Activated CD8-positive, alpha-beta memory T cell treated with anti-CD3 and anti-CD28 coated beads, Interleukin-2, amount 10 ng/mL, durations not matched to agents 7 days and 5 days (primary cell): ENCODE results near the gene COX6A2. TPM values are rescaled to one million over a fixed set of nuclear protein-coding genes. Genes with fewer than 3 reads are reported as not detected.

ENCODE experiments used
- ATAC-seq: fragments of 150-1000 bp; cut with Tn5 transposase; one replicate; pipeline ENCODE4 v1.10.0; 2021; ENCODE audit warnings: moderate library complexity
- CTCF ChIA-PET: fragments of 350-600 bp; sonication (Branson Sonifier 250); formaldehyde crosslinking; loops from one replicate; lab custom pipeline; 2021; ENCODE audit warnings: antibody characterized with exemption; lab: Charles Lee
- DNase-seq: peaks from one replicate; pipeline ENCODE4 v3.0.0-alpha.2; 2020
- H3K27ac Mint-ChIP-seq: one replicate; pipeline ENCODE4 v1.8.0; 2021; ENCODE audit warnings: mild to moderate bottlenecking, mixed read lengths
- H3K27me3 Mint-ChIP-seq: one replicate; pipeline ENCODE4 v1.8.0; 2021; ENCODE audit warnings: mixed read lengths
- H3K36me3 Mint-ChIP-seq: one replicate; pipeline ENCODE4 v1.8.0; 2021; ENCODE audit warnings: mild to moderate bottlenecking, mixed read lengths
- H3K4me1 Mint-ChIP-seq: one replicate; pipeline ENCODE4 v1.8.0; 2021; ENCODE audit warnings: mixed read lengths
- H3K4me3 Mint-ChIP-seq: one replicate; pipeline ENCODE4 v1.8.0; 2021; ENCODE audit warnings: mild to moderate bottlenecking, moderate library complexity, mixed read lengths
- H3K9me3 Mint-ChIP-seq: one replicate; pipeline ENCODE4 v1.8.0; 2022; ENCODE audit warnings: low read depth, mixed read lengths
- total RNA-seq, 2 experiments: library from RNA; stranded (reverse); gene quantifications; one replicate each; pipeline ENCODE4 v1.2.3, GENCODE V29; 2021

Gene COX6A2
- total RNA-seq, 2 experiments from 2014 or later: not detected

GRCh38 chr16:31409433-31409832, 18.7 kb downstream of the COX6A2 start:
- Mint-ChIP-seq H3K36me3 (no peaks in the 10 kb centered on the region), H3K27ac (no peak overlapping the region), H3K4me3 (no peak overlapping the region), H3K27me3 (peaks cover 23% of the 10 kb centered on the region), H3K4me1 (peaks cover 11% of the 10 kb centered on the region), H3K9me3 (no peaks in the 10 kb centered on the region)
- CTCF ChIA-PET: interaction anchor here (1.1 kb wide), 1 partner anchor 12 kb away, joined by 3 read pairs; no protein-coding TSS in a partner anchor
- DNase-seq (no peak), ATAC-seq (no peak)

- CTCF ChIA-PET: interaction anchor here (1.6 kb wide), 1 partner anchor 207 kb away, joined by 3 read pairs; no protein-coding TSS in a partner anchor
- H3K27me3 Mint-ChIP-seq: peaks cover 17% of the 10 kb centered on the region
- DNase-seq: no peak
- H3K4me3 Mint-ChIP-seq: no peak overlapping the region
- H3K9me3 Mint-ChIP-seq: no peaks in the 10 kb centered on the region
- no peak overlapping the region for H3K27ac Mint-ChIP-seq
- ATAC-seq: no peak
- H3K36me3 Mint-ChIP-seq: no peaks in the 10 kb centered on the region
- H3K4me1 Mint-ChIP-seq: peaks cover 13% of the 10 kb centered on the region
Measured at GRCh38 chr16:31407406-31407805, 20.8 kb downstream of the COX6A2 start.

GRCh38 chr16:31404353-31405064, 23.7 kb downstream of the COX6A2 start:
- peaks cover 5% of the 10 kb centered on the region for H3K9me3 Mint-ChIP-seq
- H3K27me3 Mint-ChIP-seq: peaks cover 15% of the 10 kb centered on the region
- peaks cover 36% of the 10 kb centered on the region for H3K4me1 Mint-ChIP-seq
- DNase-seq (no peak), ATAC-seq (no peak)
- CTCF ChIA-PET: no interaction called here
- H3K4me3 Mint-ChIP-seq: no peak overlapping the region
- H3K27ac Mint-ChIP-seq: no peak overlapping the region
- peaks cover 9% of the 10 kb centered on the region for H3K36me3 Mint-ChIP-seq

DNA sequence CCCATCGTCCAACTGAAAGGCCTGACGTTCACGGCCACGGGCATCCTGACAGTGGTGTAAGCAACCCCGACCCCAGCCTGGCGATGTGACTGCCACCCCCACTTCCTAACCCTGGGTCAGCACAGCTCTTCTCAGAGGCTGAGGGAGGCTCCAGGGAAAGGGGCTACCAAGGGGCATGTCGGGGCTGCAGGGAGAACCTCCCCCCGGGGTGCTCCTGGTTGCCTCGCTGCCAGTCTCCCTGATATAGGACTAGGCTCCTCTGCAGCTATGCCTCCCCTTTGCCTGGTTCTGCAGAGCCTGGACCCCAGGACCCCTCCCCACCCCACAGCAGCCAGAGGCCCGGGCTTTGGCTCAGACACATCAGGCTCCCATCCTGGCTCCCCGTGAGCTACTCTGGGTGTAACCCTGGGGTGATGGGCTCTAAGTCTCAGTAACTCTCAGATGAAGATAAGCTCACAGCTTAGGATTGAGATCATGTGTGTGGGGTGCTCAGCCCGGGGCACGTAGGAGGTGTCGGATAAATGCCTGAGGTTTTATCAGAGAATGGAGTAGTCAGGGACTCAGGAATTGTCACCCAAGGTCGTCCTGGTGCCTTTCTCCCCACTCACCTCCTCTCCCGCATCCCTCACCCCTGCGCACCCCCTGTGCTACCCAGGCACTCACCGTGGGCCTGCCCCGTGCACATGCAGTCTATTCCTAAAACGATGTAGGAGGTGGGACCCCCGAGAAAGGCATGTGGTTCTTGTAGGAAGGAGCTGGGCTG, 24.4 kb downstream of the COX6A2 start:
- Mint-ChIP-seq H3K4me3 (no peak overlapping the region), H3K27me3 (peaks cover 11% of the 10 kb centered on the region), H3K27ac (no peak overlapping the region), H3K36me3 (peaks cover 16% of the 10 kb centered on the region), H3K4me1 (peaks cover 42% of the 10 kb centered on the region), H3K9me3 (peaks cover 12% of the 10 kb centered on the region)
- ATAC-seq (no peak), DNase-seq (no peak)
- CTCF ChIA-PET: interaction anchor here (1.9 kb wide), 1 partner anchor 39 kb away, joined by 7 read pairs; the partner anchor contains the start of gene ZNF843

DNA sequence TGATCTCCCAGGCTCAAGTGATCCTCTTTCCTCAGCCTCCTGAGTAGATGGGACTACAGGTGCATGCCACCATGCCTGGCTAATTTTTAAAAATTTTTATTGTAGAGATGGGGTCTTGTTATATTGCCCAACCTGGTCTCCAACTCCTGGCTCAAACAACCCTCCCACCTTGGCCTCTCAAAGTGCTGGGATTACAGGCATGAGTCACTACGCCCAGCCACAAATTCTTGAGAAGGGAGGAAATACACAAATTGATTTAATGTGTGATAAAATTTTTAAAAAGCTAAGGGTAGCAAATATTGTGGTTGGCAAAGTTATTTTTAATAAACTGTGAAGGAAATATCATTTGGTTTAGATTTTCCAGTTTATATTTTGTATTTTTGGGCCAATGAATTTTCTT, 25.5 kb downstream of the COX6A2 start:
- no peak for ATAC-seq
- peaks cover 6% of the 10 kb centered on the region for H3K27me3 Mint-ChIP-seq
- peak overlapping the region; percentile 54 for H3K27ac Mint-ChIP-seq
- no peak for DNase-seq
- H3K9me3 Mint-ChIP-seq: peaks cover 13% of the 10 kb centered on the region
- CTCF ChIA-PET: interaction anchor here (1.2 to 1.9 kb wide), 2 partner anchors 19 to 40 kb away, joined by 6 to 7 read pairs; partner anchors contain the start of gene ZNF843
- peaks cover 20% of the 10 kb centered on the region for H3K36me3 Mint-ChIP-seq
- H3K4me1 Mint-ChIP-seq: peaks cover 48% of the 10 kb centered on the region
- no peak overlapping the region for H3K4me3 Mint-ChIP-seq

GRCh38 chr16:31401436-31401835, 26.7 kb downstream of the COX6A2 start:
- no peak for DNase-seq
- CTCF ChIA-PET: interaction anchor here (0.9 kb wide), 1 partner anchor 19 kb away, joined by 3 read pairs; no protein-coding TSS in a partner anchor
- no peak for ATAC-seq
- peaks cover 13% of the 10 kb centered on the region for H3K9me3 Mint-ChIP-seq
- H3K27me3 Mint-ChIP-seq: no peaks in the 10 kb centered on the region
- H3K27ac Mint-ChIP-seq: peak overlapping the region; percentile 60
- peaks cover 49% of the 10 kb centered on the region for H3K4me1 Mint-ChIP-seq
- H3K36me3 Mint-ChIP-seq: peaks cover 21% of the 10 kb centered on the region
- no peak overlapping the region for H3K4me3 Mint-ChIP-seq

DNA sequence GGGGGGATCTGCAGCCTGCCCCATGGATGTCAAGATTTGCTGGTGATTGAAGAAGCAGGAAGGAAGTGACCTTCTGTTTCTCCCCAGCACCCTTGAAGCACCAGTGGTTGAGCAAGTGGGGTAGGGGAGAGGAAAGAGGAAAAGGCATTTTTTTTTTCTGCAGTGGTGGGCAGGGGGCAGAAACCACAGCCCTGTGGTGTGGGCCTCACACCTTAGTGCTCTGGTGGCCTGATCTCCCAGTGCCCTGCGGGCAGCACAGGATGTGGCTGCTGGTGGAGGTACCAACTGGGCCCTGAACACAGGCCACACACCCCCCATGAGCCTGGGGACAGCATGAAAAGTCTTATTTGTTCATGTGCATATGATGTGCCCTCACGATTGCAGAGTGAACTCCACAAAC, 28.0 kb downstream of the COX6A2 start:
- H3K27me3 Mint-ChIP-seq: no peaks in the 10 kb centered on the region
- ATAC-seq: peak; percentile 71
- DNase-seq: peak; percentile 82
- H3K4me3 Mint-ChIP-seq: peak overlapping the region; percentile 21
- H3K36me3 Mint-ChIP-seq: peaks cover 21% of the 10 kb centered on the region
- peak overlapping the region; percentile 86 for H3K27ac Mint-ChIP-seq
- peaks cover 55% of the 10 kb centered on the region for H3K4me1 Mint-ChIP-seq
- H3K9me3 Mint-ChIP-seq: peaks cover 13% of the 10 kb centered on the region
- CTCF ChIA-PET: interaction anchor here (1.0 kb wide), 2 partner anchors 9 to 244 kb away, joined by 3 read pairs; no protein-coding TSS in a partner anchor

GRCh38 chr16:31397701-31398100, 30.5 kb downstream of the COX6A2 start:
- DNase-seq: no peak
- Mint-ChIP-seq H3K9me3 (peaks cover 13% of the 10 kb centered on the region), H3K27me3 (no peaks in the 10 kb centered on the region), H3K4me3 (no peak overlapping the region), H3K36me3 (peaks cover 21% of the 10 kb centered on the region), H3K4me1 (peaks cover 46% of the 10 kb centered on the region), H3K27ac (no peak overlapping the region)
- no peak for ATAC-seq
- CTCF ChIA-PET: no interaction called here

DNA sequence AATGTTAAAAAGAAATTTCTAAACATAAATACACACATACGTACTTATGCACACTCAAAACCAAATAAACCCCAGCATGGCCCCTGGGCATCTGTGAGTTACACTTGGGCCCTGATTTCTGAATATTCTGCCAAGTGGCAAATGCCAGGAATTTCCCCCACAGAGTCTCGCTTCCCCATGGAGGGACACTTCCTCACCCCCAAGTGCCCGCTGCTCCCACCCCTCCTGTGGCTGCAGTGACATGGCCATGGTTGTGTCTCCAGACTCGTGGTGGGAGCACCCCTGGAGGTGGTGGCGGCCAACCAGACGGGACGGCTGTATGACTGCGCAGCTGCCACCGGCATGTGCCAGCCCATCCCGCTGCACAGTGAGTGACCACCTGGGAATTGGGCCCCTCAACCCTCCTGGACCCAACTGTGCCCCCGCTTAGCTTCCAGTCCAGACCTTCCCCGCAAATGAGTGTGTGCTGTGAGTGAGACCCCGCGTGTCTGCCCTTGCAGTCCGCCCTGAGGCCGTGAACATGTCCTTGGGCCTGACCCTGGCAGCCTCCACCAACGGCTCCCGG, 31.0 kb downstream of the COX6A2 start:
- Mint-ChIP-seq H3K9me3 (peaks cover 13% of the 10 kb centered on the region), H3K4me1 (peaks cover 43% of the 10 kb centered on the region), H3K4me3 (no peak overlapping the region), H3K36me3 (peaks cover 21% of the 10 kb centered on the region), H3K27me3 (no peaks in the 10 kb centered on the region), H3K27ac (no peak overlapping the region)
- DNase-seq (no peak), ATAC-seq (no peak)
- CTCF ChIA-PET: no interaction called here

DNA sequence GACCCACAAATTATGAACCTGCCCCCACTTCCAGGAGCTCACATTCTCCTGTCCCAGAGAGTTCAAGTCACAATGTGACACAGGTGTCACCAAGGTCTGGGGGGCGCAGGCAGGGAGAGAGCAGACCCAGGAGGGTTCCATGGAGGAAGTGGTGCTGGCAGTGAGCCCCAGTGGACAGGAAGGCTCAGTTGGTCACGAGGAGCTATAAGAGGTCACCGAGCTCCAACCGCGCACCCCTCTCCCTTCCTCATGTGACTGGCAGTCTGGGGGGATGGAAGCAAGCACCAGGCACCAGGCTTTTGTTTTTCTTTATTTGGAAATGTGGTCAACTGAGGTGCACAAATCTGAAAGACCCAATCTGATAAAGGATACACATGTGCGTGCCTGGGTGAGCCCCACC, 32.5 kb downstream of the COX6A2 start:
- ATAC-seq: no peak

GRCh38 chr16:31393056-31393455, 35.1 kb downstream of the COX6A2 start, which contains the start of gene ITGAD:
ITGAD (plus strand) TSS chr16:31393335; CDS start chr16:31393361, 26 bp downstream.
- no peak within 1 kb of the TSS for H3K4me3 Mint-ChIP-seq
- ATAC-seq (no peak), DNase-seq (no peak)
- peaks cover 16% of the 10 kb centered on the region for H3K27me3 Mint-ChIP-seq
- no peak within 1 kb of the TSS for H3K27ac Mint-ChIP-seq
- CTCF ChIA-PET: interaction anchor here (3.3 kb wide), 1 partner anchor 10 kb away, joined by 12 read pairs; no protein-coding TSS in a partner anchor
- peaks cover 9% of the 10 kb centered on the region for H3K4me1 Mint-ChIP-seq
- H3K36me3 Mint-ChIP-seq: peaks cover 2% of the 10 kb centered on the region
- H3K9me3 Mint-ChIP-seq: no peaks in the 10 kb centered on the region

More for the DNA sequence above, 32.5 kb downstream of the COX6A2 start:
- no peak for DNase-seq
- Mint-ChIP-seq H3K36me3 (peaks cover 21% of the 10 kb centered on the region), H3K4me3 (no peak overlapping the region), H3K27ac (no peak overlapping the region), H3K27me3 (peaks cover 3% of the 10 kb centered on the region), H3K4me1 (peaks cover 31% of the 10 kb centered on the region), H3K9me3 (peaks cover 13% of the 10 kb centered on the region)
- CTCF ChIA-PET: no interaction called here

- CTCF ChIA-PET: interaction anchor here (1.0 to 3.3 kb wide), 3 partner anchors 8 to 25 kb away, joined by 3 to 12 read pairs (median 4); no protein-coding TSS in a partner anchor
- no peak for ATAC-seq
- Mint-ChIP-seq H3K9me3 (no peaks in the 10 kb centered on the region), H3K36me3 (no peaks in the 10 kb centered on the region), H3K4me1 (peaks cover 21% of the 10 kb centered on the region), H3K4me3 (no peak overlapping the region), H3K27me3 (peaks cover 21% of the 10 kb centered on the region), H3K27ac (no peak overlapping the region)
- DNase-seq: no peak
Measured at GRCh38 chr16:31390504-31391041, 37.6 kb downstream of the COX6A2 start.

DNA sequence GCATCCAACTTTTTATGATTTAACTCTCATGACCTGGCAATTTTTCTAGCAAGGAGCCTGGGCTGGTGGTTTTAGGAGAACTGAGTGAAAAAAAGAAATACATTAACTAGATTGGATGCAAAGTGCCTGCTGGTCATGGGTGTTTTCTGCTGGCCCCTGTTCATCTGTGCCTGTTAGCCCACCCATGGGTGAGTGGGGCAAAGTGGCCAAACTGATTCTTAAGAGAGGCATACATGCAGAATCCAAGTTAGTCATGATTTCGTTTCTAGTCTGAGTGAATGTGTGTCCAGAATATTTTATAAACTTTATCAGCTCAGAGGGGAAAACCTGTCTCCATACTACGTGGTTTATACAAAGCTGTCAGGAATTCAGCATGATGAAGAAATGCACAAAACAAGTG, 39.6 kb downstream of the COX6A2 start:
- H3K27ac Mint-ChIP-seq: no peak overlapping the region
- no peaks in the 10 kb centered on the region for H3K36me3 Mint-ChIP-seq
- peaks cover 29% of the 10 kb centered on the region for H3K4me1 Mint-ChIP-seq
- H3K4me3 Mint-ChIP-seq: no peak overlapping the region
- no peak for ATAC-seq
- H3K9me3 Mint-ChIP-seq: no peaks in the 10 kb centered on the region
- DNase-seq: no peak
- CTCF ChIA-PET: interaction anchor here (1.0 kb wide), 2 partner anchors 43 to 56 kb away, joined by 3 to 4 read pairs; no protein-coding TSS in a partner anchor
- peaks cover 21% of the 10 kb centered on the region for H3K27me3 Mint-ChIP-seq
